Stomach (tissue), 4 donors: Measurements from ENCODE around the gene RASGRP1.

Source experiments
- POLR2A ChIP-seq, 4 donors: fragments of 450-650 bp; IDR thresholded peaks; one replicate each; pipeline ENCODE4 v1.6.1; 2016; ENCODE audit warnings: antibody characterized with exemption in 4 of 4, control low read depth in 2 of 4, mild to moderate bottlenecking in 1 of 4, moderate library complexity in 1 of 4
- POLR2AphosphoS5 ChIP-seq, 3 donors: sonication (generic); formaldehyde crosslinking; IDR thresholded peaks; one replicate each; pipeline ENCODE4 v1.6.1; 2016; ENCODE audit warnings: antibody characterized with exemption in 3 of 3

GRCh38 chr15:38477637-38478036 lies 87.0 kb downstream of the RASGRP1 start:
- TF ChIP-seq POLR2A (IDR thresholded peaks at IDR 0.05) (no peak), POLR2AphosphoS5 (IDR thresholded peaks at IDR 0.05) (no peak)
